ENCODE measurements around the gene VTI1A. TPM values are rescaled to one million over a fixed set of nuclear protein-coding genes. Genes with fewer than 3 reads are reported as not detected.

The VTI1A gene
- total and polyA plus RNA-seq, 2 of the 4 experiments (the other 2 are of a cell fraction): 9.7 to 24.9 TPM

DNA sequence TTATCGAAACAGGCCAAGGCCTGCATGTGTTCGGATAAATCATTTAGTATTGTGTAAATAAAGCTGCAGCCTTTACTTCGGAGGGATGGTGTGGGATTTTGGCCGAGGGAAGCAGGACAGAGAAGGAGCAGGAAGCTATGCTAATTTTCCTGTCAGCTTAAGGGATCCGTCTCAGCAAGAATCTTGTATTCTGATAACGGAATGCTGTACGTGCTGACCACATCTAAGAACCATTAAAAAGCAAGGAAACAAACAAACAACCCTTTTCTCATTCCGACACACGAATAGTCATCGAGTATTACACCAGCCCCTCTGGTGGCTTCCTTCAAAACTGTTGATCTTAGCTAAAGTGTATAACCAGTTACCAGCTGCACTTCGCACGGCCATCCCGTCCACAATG, 369.9 kb downstream of the VTI1A start:
- H3K4me1 ChIP-seq (ENCODE audit: control insufficient read depth, insufficient read depth, low read length): peaks cover 18% of the 10 kb centered on the region
- no peaks in the 10 kb centered on the region for H3K79me1 ChIP-seq (ENCODE audit: low read depth in 1 of 2, low read length in 2 of 2)
- no peak overlapping the region for H2BK5ac ChIP-seq (ENCODE audit: low read depth, low read length, poor library complexity, severe bottlenecking)
- no peak overlapping the region for H3K14ac ChIP-seq (replicated peaks; ENCODE audit: low read depth, low read length)
- no peaks in the 10 kb centered on the region for H3K9me3 ChIP-seq (ENCODE audit: control insufficient read depth, insufficient read depth, low read length)
- H4K8ac ChIP-seq (ENCODE audit: low read depth in 2 of 2, low read length in 2 of 2): no peak overlapping the region
- no TSS peak for BruUV-seq (replicated peaks)
- no peak overlapping the region for H2AFZ ChIP-seq (replicated peaks; ENCODE audit: low read length, poor library complexity)
- no peak overlapping the region for H3K23ac ChIP-seq (ENCODE audit: low read depth, low read length)
- intact Hi-C loops (cut with micrococcal nuclease): loop anchor here (10.0 kb wide), 2 partner anchors 308 to 568 kb away; no protein-coding TSS in a partner anchor
- no peak overlapping the region for H3K56ac ChIP-seq (ENCODE audit: extremely low read depth, insufficient read depth, low read length)
- H2BK120ac ChIP-seq (ENCODE audit: low read depth, low read length): no peak overlapping the region
- DNase-seq (no peak), ATAC-seq (ENCODE audit: low read depth) (no peak)
- H3K18ac ChIP-seq (ENCODE audit: low read depth, low read length): no peak overlapping the region
- TF ChIP-seq FOS (IDR thresholded peaks at IDR 0.05; ENCODE audit: low read depth, low read length): no peak
- H4K5ac ChIP-seq (ENCODE audit: low read depth, low read length): no peak overlapping the region
- ChIA-PET CTCF (interaction anchor here (1.2 kb wide), 1 partner anchor 21 kb away, joined by 3 read pairs; no protein-coding TSS in a partner anchor), POLR2A (ENCODE audit: unreplicated experiment) (no interaction called here)
- no peak overlapping the region for H2BK15ac ChIP-seq (ENCODE audit: low read depth, low read length)
- H2AK5ac ChIP-seq (ENCODE audit: low read depth, low read length): no peak overlapping the region
- H3K9me1 ChIP-seq (ENCODE audit: insufficient read depth, low read length): peaks cover 11% of the 10 kb centered on the region
- peaks cover 2% of the 10 kb centered on the region; the same call in 1 of the 2 replicates for H4K20me1 ChIP-seq (ENCODE audit: insufficient read depth, low read length)
- H3K4ac ChIP-seq (ENCODE audit: low read depth, low read length): no peak overlapping the region
- no peak overlapping the region for H3K4me3 ChIP-seq (ENCODE audit: insufficient read depth, low read depth, low read length)
- H2AK9ac ChIP-seq (replicated peaks; ENCODE audit: low read depth, low read length, poor library complexity): no peak overlapping the region
- H4K91ac ChIP-seq (ENCODE audit: insufficient read depth, low read depth, low read length): no peak overlapping the region
- no peak overlapping the region for H2BK20ac ChIP-seq (ENCODE audit: low read depth, low read length)
- 82% methylated on average over 9 of the region's 13 CpGs; no CpG with 5 or more reads in 1 of the 2 experiments for WGBS, 2 experiments (ENCODE audit: extremely low coverage in 2 of 2, insufficient read length in 1 of 2)
- no peak overlapping the region for H3K4me2 ChIP-seq (ENCODE audit: low read depth, low read length)
- dilution Hi-C loops (cut with HindIII; ENCODE audit: low sequenced_read_pairs, unreplicated experiment): no loop called here
- no peaks in the 10 kb centered on the region for H3K27me3 ChIP-seq (ENCODE audit: control insufficient read depth, insufficient read depth, low read length)
- in situ Hi-C loops (cut with MboI; ENCODE audit: low sequenced_read_pairs): no loop called here
- H3K27ac ChIP-seq (ENCODE audit: insufficient read depth, low read length): no peak overlapping the region
- H3K9ac ChIP-seq (ENCODE audit: low read depth, low read length): no peak overlapping the region
- H3K36me3 ChIP-seq (ENCODE audit: control insufficient read depth, insufficient read depth, low read length): no peaks in the 10 kb centered on the region

Measured in IMR-90 (cell line).